GM12872 (cell line): Measurements from ENCODE around the gene HPRT1.

Experiments
- CTCF ChIP-seq: IDR thresholded peaks from 3 replicates; pipeline ENCODE4 v1.5.1; 2011; ENCODE audit warnings: low read depth, mild to moderate bottlenecking, low read length, moderate library complexity; ENCODE audit not compliant: insufficient read depth

Gene HPRT1

GRCh38 chrX:134460005-134460861 is at the start of gene HPRT1:
HPRT1 (plus strand) TSS chrX:134460165; CDS start chrX:134460312, 147 bp downstream.
- no peak for TF ChIP-seq CTCF

GRCh38 chrX:134416087-134416486 is 43.9 kb upstream of the HPRT1 start:
- TF ChIP-seq CTCF = no peak

GRCh38 chrX:134418317-134419113 is 41.5 kb upstream of the HPRT1 start:
- TF ChIP-seq CTCF = no peak

GRCh38 chrX:134419784-134420183 is 40.2 kb upstream of the HPRT1 start:
- TF ChIP-seq CTCF = no peak

GRCh38 chrX:134423606-134424005 is 36.4 kb upstream of the HPRT1 start:
- TF ChIP-seq CTCF = 0 out of 3 replicates have a peak, but pooled peaks have one; percentile 4

GRCh38 chrX:134426281-134426680 is 33.7 kb upstream of the HPRT1 start:
- no peak for TF ChIP-seq CTCF

GRCh38 chrX:134431894-134432293 is 28.1 kb upstream of the HPRT1 start:
- no peak for TF ChIP-seq CTCF
